ENCODE measurements around the gene TECPR1.

The TECPR1 gene

DNA sequence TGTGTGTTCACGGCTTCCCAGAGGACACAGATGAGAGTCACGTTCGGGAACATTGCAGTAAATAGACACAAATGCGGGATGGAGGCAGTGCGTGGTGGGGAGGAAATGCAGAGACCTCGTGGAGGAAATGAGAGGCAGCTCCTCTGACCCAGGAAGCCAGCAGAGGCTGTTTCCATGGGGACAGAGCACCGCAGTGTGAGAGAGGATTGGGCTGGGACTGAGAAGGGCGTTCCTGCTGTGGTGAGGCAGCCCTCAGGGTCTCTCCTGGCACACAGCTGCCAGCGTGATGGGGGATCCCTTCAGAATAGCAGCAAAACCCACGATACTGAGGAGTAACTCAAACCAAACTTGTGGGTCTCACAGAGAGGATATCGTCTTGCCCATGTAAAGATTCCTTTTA, 62.5 kb downstream of the TECPR1 start:
- no peak for DNase-seq (ENCODE audit: low spot score)

- no peak for DNase-seq (ENCODE audit: low spot score)
Observed at GRCh38 chr7:98187138-98187502, 64.9 kb downstream of the TECPR1 start.

DNA sequence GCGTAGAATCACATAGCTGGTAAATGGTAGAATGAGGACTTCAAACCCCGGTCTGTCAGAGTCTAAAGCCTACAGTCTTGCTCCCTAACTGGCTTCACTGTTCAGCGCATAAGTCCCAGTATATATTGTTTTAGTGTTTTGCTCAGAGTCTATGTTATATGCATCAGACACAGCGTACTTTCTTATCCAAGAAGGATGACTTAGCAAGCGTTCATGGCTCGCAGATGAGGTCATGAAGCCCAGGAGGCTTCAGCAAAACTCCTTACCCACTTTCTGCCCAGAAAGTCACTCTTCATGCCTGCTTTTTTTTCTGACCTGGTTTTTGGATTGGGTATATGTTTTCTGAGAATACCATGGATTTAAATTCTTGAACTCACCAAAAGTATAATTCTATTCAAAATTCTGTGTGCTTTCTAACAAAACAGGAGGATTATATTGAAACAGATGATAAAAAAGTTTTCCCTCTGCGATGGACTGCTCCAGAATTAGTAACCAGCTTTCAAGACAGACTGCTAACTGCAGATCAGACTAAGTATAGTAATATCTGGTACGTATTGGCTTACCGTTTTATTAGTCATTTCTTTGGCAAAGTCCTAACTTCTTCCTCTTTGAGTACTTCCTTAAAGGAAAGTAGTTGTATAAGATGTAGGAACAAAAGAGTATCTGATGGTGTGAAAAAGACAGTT, 65.4 kb downstream of the TECPR1 start:
- DNase-seq (ENCODE audit: low spot score) = no peak

- no peak for DNase-seq (ENCODE audit: low spot score)
Observed at GRCh38 chr7:98185101-98185500, 66.9 kb downstream of the TECPR1 start.

DNA sequence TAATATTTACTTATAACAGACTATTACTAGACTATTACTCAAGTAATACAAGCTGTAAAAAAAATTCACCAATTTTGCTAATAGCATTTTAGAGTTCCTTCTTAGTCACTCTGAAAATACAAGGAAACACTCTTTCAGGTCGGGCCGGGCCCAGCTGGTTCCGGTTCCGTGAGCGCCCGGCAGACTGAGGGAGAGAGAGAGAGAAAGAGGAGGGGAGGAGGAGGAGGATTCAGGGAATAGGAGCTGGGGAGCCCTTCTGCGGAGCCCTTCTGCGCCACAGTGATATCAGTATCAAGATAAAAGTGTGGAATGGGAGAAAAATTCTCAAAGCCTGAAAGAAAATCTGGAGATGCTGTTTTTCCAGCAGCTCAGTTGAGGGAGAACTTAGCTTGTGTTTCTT, 71.3 kb downstream of the TECPR1 start:
- DNase-seq (ENCODE audit: low spot score) = no peak

- no peak for DNase-seq (ENCODE audit: low spot score)
Observed at GRCh38 chr7:98178762-98179490, 73.1 kb downstream of the TECPR1 start.

- no peak for DNase-seq (ENCODE audit: low spot score)
Observed at GRCh38 chr7:98178321-98178720, 73.7 kb downstream of the TECPR1 start.

GRCh38 chr7:98177553-98177952, 74.5 kb downstream of the TECPR1 start:
- DNase-seq (ENCODE audit: low spot score) = no peak

DNA sequence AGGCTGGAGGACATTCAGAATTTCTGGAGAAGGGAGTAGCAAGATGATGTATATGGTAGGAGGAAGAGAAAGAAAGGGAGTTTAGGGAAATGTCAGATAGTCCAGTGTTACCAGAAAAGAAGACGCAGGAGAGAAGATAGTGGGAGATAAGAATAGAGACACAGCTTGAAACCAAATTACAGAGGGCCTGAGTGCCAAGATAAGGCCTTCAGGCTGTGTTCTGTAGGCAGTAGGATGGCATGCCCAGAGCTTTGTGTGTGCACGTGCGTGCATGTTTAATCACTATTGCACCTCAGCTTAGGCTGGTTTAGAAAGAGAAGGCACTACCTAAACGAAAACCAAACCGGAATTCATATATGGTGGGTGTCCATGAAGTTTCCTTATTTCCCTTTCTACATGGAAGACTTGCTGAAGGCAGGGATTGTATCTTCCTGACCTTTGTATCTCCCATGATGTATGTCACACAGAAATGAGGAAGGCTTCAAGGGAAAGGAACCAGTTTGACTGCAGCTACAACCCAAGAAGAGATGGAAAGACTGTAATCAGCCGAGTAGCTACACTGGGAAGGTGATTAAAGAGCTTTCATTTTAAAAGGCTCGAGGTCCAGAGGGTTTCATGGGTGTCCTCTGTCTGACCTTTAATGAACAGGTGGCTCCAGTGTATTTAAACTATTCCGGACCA, 76.6 kb downstream of the TECPR1 start:
- no peak for DNase-seq (ENCODE audit: low spot score)

GRCh38 chr7:98174334-98175259, 77.4 kb downstream of the TECPR1 start:
- no peak for DNase-seq (ENCODE audit: low spot score)

- DNase-seq (ENCODE audit: low spot score) = no peak
Observed at GRCh38 chr7:98171449-98171848, 80.6 kb downstream of the TECPR1 start.

DNA sequence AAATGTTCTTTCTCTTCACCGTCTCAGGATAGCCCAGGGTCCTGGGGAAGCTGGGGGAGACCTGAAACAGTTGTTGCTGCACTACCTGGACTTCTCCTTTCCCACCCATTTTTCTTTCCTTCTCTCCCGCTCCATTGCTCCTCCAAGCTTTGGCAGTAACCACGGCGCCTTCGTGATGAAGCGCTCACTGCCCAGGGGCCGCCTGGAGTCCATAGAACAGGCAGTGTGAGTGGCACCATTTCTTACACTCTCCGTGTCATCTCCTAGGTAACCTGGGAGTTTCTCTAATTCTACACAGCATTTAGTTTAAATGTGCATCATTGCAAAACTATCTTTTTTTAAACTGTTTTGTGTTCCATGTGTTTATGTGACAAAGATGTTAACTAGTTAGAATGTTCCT, 81.1 kb downstream of the TECPR1 start:
- no peak for DNase-seq (ENCODE audit: low spot score)

GRCh38 chr7:98168904-98169621, 83.0 kb downstream of the TECPR1 start:
- no peak for DNase-seq (ENCODE audit: low spot score)

- peak; percentile 88 for DNase-seq (ENCODE audit: low spot score)
Observed at GRCh38 chr7:98168181-98168903, 83.7 kb downstream of the TECPR1 start.

DNA sequence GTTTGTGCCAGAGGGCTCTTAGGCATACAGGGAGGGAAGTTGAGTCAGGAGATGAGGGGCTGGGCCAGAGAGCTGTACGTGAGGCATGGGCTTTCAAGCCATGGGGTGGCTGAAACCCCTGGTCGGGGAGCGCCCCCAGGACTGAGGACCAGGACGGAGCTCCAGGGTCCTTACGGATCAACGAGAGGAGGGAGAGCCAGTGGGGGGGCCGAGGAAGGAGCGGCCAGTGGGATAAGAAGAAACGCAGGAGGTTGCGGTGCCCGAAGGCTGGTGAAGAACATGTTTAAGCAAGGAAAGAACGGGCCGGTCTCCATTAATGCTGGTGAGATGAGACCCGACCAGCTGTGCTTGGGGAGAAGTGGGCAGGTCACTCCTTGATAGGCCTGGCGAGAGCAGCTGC, 84.4 kb downstream of the TECPR1 start:
- DNase-seq (ENCODE audit: low spot score) = no peak

- no peak for DNase-seq (ENCODE audit: low spot score)
Observed at GRCh38 chr7:98166668-98166970, 85.4 kb downstream of the TECPR1 start.

DNA sequence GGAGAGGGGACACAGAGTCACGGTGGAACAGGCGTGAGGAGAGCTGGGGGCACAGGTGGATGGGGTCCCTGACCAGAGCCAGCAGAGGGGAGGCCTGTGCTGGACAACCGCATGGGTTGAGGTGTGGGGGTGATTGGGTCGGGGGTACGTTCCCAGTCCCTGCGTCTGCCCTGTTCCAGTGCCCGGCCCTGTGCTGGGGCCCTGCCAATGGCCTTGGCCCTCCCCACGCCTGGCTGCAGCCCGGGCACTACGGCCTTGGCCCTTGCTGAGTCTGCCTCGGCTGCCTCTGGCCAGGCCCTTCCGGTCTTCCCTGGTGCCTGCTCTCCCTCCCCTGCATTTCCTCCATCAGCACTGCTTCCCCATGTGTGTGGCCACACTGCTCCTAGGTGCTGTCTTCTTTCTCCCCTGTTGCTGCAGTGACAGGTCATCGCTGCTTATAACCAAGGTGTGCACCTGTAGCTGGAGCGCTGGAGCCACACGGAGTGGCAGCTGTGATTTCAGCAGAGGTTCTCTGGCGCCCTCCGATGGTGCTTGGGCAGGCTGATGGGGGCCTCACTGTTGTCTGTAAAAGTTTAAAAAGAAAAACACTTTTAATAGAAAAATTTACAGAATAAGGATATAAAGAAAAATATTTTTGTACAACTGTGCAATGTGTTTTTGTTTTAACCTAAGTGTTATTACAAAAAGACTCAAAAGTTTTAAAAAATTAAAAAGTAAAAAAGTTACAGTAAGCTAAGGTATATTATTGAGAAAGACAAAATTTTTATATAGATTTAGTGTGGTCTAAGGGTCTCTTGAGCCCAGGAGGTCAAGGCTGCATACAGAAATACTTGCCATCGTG, 86.0 kb downstream of the TECPR1 start:
- peak; percentile 67 for DNase-seq (ENCODE audit: low spot score)
